ENCODE measurements around the gene BRPF1. TPM values are rescaled to one million over a fixed set of nuclear protein-coding genes. Genes with fewer than 3 reads are reported as not detected.

BRPF1 gene
- total RNA-seq, 3 donors from 2014 or later: 14.7 to 19.7 (median 19.3) TPM

DNA sequence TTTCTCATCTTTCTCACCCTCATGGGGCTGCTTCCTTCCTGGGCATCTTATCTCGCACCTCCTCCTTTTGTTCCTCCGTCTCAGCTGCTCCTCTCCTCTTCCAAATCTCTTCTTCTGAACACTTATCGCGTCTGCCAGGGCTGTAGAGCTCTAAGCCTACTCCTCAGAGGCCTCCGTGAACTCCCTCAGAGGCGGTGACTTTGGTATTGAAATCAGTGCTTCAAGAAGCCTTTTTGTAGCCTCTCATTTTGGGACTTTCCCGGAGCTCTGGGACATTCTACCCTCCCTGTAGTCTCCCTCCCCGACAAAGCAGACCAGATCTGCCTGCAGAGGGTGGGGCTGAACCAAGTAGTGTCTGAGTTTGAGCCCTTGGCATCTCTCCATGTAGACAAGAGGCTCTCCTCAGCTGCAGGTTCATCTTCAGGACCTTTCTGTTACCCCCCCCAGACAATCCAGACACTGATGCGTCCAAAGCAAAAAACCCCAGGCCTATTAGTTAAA lies 45.4 kb upstream of the BRPF1 start:
- no peak for TF ChIP-seq POLR2AphosphoS5 (IDR thresholded peaks at IDR 0.05)
- TF ChIP-seq, protein P1, sequence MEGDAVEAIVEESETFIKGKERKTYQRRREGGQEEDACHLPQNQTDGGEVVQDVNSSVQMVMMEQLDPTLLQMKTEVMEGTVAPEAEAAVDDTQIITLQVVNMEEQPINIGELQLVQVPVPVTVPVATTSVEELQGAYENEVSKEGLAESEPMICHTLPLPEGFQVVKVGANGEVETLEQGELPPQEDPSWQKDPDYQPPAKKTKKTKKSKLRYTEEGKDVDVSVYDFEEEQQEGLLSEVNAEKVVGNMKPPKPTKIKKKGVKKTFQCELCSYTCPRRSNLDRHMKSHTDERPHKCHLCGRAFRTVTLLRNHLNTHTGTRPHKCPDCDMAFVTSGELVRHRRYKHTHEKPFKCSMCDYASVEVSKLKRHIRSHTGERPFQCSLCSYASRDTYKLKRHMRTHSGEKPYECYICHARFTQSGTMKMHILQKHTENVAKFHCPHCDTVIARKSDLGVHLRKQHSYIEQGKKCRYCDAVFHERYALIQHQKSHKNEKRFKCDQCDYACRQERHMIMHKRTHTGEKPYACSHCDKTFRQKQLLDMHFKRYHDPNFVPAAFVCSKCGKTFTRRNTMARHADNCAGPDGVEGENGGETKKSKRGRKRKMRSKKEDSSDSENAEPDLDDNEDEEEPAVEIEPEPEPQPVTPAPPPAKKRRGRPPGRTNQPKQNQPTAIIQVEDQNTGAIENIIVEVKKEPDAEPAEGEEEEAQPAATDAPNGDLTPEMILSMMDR (IDR thresholded peaks at IDR 0.05): no peak
- no peak for TF ChIP-seq POLR2A (IDR thresholded peaks at IDR 0.05)
- intact Hi-C loops (cut with DNase I; ENCODE audit: low total_unique reads): no loop called here
- Histone ChIP-seq H3K27ac (no peak overlapping the region), H3K4me3 (no peak overlapping the region), H3K27me3 (no peaks in the 10 kb centered on the region), H3K4me1 (no peaks in the 10 kb centered on the region), H3K36me3 (peaks cover 58% of the 10 kb centered on the region), H3K9me3 (no peaks in the 10 kb centered on the region)
- no peak for DNase-seq (ENCODE audit: low spot score in 2 of 2)

DNA sequence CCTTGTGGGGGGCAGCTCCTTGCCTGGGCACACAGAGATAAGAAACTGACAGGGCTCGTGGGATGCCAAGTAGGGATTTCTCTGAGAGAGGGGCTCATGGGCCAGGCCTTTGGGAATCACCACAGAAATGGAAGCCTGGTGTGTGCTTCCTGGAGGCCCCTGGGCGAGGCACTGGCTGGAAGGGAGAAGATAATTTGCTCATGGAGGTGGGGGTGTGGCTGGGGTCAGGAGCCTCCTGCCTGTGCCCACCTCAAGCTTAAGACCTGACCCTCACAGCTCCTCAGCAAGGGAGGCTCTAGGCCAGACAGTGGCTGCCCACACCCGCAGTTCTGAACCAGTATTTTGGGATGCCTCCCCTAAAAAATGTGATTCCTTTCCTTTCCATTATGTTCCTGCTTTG lies 44.8 kb upstream of the BRPF1 start:
- H3K27me3 ChIP-seq: no peaks in the 10 kb centered on the region
- TF ChIP-seq, protein P1 (IDR thresholded peaks at IDR 0.05): no peak
- TF ChIP-seq POLR2AphosphoS5 (IDR thresholded peaks at IDR 0.05) (no peak), POLR2A (IDR thresholded peaks at IDR 0.05) (no peak)
- H3K4me3 ChIP-seq: no peak overlapping the region
- H3K27ac ChIP-seq: no peak overlapping the region
- H3K36me3 ChIP-seq: peaks cover 59% of the 10 kb centered on the region
- H3K9me3 ChIP-seq: no peaks in the 10 kb centered on the region
- intact Hi-C loops (cut with DNase I; ENCODE audit: low total_unique reads): no loop called here
- H3K4me1 ChIP-seq: no peaks in the 10 kb centered on the region
- no peak for DNase-seq (ENCODE audit: low spot score in 2 of 2)

DNA sequence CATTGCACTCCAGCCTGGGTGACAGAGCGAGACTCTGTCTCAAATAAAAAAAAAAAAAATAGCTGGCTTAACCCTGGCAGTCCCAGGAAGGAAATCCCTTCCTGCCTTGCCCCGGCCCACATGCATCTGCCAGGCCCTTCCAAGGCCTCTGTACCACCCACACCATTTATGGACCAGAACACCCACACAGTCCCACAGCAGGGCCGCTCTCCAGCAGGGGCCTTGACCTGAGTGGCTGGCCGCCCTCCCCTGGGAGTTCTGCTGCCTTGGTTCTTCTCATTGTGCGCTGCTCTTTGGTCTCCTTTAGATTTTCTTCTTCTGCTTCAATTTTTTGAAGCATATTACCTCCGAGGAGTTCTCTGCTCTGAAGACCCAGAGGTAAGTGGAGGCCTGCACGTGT lies 44.0 kb upstream of the BRPF1 start:
- TF ChIP-seq POLR2AphosphoS5 (IDR thresholded peaks at IDR 0.05): no peak
- no peak for TF ChIP-seq POLR2A (IDR thresholded peaks at IDR 0.05)
- TF ChIP-seq, protein P1 (IDR thresholded peaks at IDR 0.05): no peak
- Histone ChIP-seq H3K36me3 (peaks cover 52% of the 10 kb centered on the region), H3K4me1 (no peaks in the 10 kb centered on the region), H3K9me3 (no peaks in the 10 kb centered on the region), H3K27me3 (no peaks in the 10 kb centered on the region), H3K27ac (no peak overlapping the region), H3K4me3 (no peak overlapping the region)
- DNase-seq (ENCODE audit: low spot score in 2 of 2): no peak
- intact Hi-C loops (cut with DNase I; ENCODE audit: low total_unique reads): no loop called here

DNA sequence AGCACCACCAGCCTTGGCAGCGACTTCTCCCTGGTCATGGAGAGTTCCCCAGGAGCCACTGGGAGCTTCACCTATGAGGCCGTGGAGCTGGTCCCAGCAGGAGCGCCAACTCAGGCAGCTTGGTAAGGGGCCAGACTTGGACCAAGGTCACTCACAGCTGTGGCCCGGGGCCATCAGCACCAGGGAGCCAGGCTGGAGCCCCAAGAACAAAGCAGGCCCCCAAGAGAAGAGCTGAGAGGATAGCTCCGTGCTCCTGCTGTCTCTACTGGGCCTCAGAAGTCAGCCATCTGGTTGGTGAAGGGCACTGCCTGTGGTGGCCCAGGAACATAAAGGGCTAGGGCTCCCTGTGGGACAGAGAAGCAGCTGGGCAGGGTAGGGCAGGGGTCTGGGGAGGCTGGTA lies 42.6 kb upstream of the BRPF1 start:
- intact Hi-C loops (cut with DNase I; ENCODE audit: low total_unique reads): no loop called here
- H3K4me3 ChIP-seq: no peak overlapping the region
- TF ChIP-seq POLR2AphosphoS5 (IDR thresholded peaks at IDR 0.05) (no peak), POLR2A (IDR thresholded peaks at IDR 0.05) (no peak)
- TF ChIP-seq, protein P1 (IDR thresholded peaks at IDR 0.05): no peak
- no peak for DNase-seq (ENCODE audit: low spot score in 2 of 2)
- no peaks in the 10 kb centered on the region for H3K9me3 ChIP-seq
- no peaks in the 10 kb centered on the region for H3K4me1 ChIP-seq
- no peak overlapping the region for H3K27ac ChIP-seq
- no peaks in the 10 kb centered on the region for H3K27me3 ChIP-seq
- H3K36me3 ChIP-seq: peaks cover 40% of the 10 kb centered on the region

DNA sequence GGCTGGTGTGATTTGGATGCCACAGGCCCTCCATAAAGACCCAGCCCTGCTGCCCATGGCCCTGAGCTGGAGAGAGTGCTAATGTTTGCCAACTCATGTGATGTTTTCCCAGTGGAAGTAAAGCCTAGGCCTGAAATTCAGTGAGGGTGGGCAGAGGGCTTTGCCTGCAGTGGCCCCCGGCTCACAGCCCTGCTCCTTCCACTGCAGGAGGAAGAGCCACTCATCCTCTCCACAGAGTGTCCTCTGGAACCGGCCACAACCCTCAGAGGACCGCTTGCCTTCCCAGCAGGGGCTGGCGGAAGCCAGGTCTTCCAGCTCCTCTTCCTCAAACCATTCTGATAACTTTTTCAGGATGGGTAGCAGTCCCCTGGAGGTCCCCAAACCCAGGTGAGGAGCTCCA lies 41.8 kb upstream of the BRPF1 start:
- Histone ChIP-seq H3K27ac (no peak overlapping the region), H3K9me3 (no peaks in the 10 kb centered on the region), H3K4me3 (no peak overlapping the region), H3K4me1 (no peaks in the 10 kb centered on the region), H3K36me3 (peaks cover 34% of the 10 kb centered on the region), H3K27me3 (no peaks in the 10 kb centered on the region)
- TF ChIP-seq POLR2A (IDR thresholded peaks at IDR 0.05) (no peak), POLR2AphosphoS5 (IDR thresholded peaks at IDR 0.05) (no peak)
- TF ChIP-seq, protein P1 (IDR thresholded peaks at IDR 0.05): no peak
- DNase-seq (ENCODE audit: low spot score in 2 of 2): no peak
- intact Hi-C loops (cut with DNase I; ENCODE audit: low total_unique reads): no loop called here
